ENCODE results near the gene IL12A.

IL12A gene

DNA sequence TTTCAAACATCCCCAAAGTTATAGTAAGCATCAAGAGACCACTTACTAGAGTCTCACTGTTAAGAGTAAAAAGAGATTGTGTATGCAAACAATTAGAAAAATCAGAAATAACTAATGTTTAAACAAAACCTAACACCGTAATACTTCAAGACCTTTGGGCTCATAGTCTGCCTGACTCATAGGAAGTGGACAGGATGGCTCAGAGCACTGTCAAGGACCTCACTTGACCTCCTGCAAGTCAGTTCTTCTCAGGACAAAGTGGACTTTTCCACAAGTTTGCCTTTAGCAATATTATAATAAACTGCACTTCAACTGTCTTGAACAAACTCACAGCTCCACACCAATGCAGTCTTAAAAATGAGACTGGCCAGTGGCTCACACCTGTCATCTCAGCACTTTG lies 34.8 kb downstream of the IL12A start:
- DNase-seq (ENCODE audit: low read depth in 2 of 2, low spot score in 1 of 2) = no peak

DNA sequence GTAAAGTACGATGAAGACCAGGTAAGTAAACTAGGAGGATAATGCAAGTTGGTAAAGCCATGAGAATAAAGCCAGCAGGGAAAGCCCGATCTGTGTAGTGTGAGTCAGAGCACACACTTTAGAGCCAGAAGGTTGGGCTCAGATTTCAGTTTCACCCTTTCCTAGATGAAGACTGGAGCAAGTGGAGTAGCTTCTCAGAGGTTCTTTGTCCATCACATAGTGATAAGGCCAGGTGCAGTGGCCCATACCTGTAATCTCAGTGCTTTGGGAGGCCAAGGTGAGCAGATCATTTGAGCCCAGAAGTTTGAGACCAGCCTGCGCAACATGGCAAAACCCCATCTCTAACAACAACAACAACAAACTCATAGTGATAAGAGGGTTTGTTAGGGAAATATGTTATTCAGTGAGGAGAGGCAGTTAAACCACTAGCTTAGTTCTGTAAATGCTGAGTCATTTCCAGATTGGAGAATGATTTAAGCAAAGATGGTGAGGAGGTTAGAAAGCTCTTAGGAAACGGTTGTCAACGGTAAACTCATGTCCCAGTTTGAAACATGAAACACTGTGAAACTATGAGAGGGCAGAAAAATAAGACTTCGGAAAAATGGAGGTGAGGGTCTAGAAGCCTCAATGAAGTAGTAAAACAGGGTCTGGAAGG lies 39.0 kb downstream of the IL12A start:
- DNase-seq (ENCODE audit: low read depth in 2 of 2, low spot score in 1 of 2) = no peak

GRCh38 chr3:160035757-160036156 lies 47.1 kb downstream of the IL12A start:
- no peak for DNase-seq (ENCODE audit: low read depth in 2 of 2, low spot score in 1 of 2)

DNA sequence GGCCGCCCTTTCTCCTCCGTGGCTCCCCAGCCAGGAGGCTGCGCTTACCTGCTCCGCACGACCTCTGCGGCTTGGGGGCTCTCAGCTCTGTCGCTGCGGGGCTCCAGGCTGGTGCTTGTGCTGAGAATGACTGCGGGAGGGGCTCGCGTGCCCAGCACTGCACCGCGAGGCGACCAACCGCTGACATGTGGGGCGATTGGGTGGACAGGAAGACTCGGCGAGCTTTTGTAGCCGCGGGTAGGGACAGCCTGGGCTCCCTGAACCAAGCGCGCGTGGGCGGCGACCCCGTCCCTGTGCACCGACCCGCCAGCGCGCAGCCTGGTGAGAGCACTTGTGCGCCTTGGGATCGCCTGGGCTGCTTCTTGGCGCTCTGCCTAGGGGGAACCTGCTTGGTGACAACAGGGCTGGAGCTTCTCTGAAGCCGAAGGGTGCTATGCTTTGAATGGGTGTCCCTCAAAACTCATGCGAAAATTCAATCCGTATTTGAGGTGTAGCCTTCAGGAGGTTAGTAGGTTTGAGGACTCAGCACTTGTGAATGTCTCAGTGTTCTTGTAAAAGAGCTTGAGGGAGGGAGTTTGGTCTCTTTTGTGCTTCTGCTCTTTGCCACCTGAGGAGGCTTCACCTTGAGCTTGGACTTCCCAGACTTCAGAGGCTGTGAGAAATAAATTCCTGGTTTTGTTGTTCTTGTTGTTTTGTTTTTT lies 50.4 kb downstream of the IL12A start:
- no peak for DNase-seq (ENCODE audit: low read depth in 2 of 2, low spot score in 1 of 2)

DNA sequence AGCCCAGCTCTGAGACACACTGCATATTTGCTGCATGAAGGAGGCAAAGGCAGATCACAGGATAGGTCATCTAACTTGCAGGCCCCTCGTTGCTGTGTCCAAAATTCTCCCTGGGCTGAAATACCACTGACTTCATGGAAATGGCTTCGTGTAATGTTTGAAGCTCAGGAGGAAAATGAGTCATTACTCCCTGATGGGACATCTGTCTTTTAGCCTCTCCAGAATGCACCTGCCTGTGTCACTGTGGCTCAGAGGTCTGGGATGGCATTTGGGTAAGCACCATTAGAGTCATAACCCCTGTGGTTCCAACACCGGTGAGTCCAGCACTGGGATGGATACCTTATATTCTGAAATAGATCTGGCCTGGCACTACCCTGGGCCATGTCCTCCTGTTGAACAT lies 51.5 kb downstream of the IL12A start:
- no peak for DNase-seq (ENCODE audit: low read depth in 2 of 2, low spot score in 1 of 2)

DNA sequence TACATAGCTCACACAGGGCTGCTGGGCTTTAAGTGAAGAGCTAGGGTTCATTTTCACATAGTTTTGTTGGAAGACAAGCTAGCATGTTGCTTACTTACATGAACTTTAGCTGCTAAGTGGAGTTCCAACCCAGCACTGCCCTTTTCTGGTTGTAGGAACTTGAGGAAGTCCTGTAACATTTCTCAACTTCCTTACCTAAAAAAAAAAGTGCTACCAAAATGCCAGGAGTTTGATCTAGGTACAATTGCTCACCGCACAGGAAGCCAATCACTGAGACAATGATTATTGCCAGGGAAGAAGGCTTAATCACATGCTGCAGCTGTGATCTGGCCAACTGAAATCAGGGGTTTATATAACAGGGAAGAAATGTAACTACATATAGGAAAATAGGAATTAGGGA lies 52.8 kb downstream of the IL12A start:
- no peak for DNase-seq (ENCODE audit: low read depth in 2 of 2, low spot score in 1 of 2)

GRCh38 chr3:160044121-160044520 lies 55.5 kb downstream of the IL12A start:
- DNase-seq (ENCODE audit: low read depth in 2 of 2, low spot score in 1 of 2) = no peak

Measured in stimulated activated CD8-positive, alpha-beta memory T cell treated with anti-CD3 and anti-CD28 coated beads, Interleukin-4, amount 100 ng/mL, for 4 hours (primary cell).